OCI-LY1 (cell line): Measurements from ENCODE around the gene AP2A2.

Source experiments
- EZH2 ChIP-seq: fragments of 200-600 bp; sonication (generic), shearing (Covaris generic); IDR thresholded peaks from 2 replicates; pipeline ENCODE4 v1.8.0; 2017; ENCODE audit warnings: borderline replicate concordance, mixed run types, mild to moderate bottlenecking, antibody characterized with exemption, low read length, moderate library complexity, mixed read lengths
- TF ChIP-seq, protein P1 (sequence below): fragments of 200-600 bp; sonication (generic), shearing (Covaris generic); IDR thresholded peaks from 2 replicates; pipeline ENCODE4 v1.5.1; 2017; ENCODE audit warnings: mild to moderate bottlenecking, antibody characterized with exemption, low read length, moderate library complexity, mixed read lengths

DNA sequence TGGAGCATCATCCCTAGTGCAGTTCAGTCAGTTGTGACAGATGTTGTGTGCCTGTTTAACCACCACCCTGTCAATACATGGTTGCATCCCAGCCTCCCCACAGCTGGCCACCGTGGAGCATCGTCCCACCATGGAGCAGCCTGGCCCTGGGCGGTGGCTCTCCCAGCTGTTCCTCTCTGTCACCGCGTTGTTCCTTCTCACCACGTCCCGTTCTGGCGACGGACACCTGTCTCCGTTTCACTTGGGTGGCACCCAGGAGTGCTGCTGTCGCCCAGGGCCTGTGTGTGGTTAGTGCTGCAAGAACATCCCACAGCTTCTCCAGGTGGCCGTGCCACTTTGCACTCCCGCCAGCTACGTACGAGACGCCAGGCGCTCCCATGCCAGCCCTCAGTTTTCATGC is 84.3 kb downstream of the AP2A2 start:
- TF ChIP-seq, protein P1, sequence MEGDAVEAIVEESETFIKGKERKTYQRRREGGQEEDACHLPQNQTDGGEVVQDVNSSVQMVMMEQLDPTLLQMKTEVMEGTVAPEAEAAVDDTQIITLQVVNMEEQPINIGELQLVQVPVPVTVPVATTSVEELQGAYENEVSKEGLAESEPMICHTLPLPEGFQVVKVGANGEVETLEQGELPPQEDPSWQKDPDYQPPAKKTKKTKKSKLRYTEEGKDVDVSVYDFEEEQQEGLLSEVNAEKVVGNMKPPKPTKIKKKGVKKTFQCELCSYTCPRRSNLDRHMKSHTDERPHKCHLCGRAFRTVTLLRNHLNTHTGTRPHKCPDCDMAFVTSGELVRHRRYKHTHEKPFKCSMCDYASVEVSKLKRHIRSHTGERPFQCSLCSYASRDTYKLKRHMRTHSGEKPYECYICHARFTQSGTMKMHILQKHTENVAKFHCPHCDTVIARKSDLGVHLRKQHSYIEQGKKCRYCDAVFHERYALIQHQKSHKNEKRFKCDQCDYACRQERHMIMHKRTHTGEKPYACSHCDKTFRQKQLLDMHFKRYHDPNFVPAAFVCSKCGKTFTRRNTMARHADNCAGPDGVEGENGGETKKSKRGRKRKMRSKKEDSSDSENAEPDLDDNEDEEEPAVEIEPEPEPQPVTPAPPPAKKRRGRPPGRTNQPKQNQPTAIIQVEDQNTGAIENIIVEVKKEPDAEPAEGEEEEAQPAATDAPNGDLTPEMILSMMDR, result no peak
- no peak for TF ChIP-seq EZH2
